GM19193 (cell line): ENCODE results near the gene PLTP.
A peak's percentile ranks its signal among the peaks of the same experiment; 100 is the strongest.

Experiments
- POLR2A ChIP-seq: IDR thresholded peaks from 4 replicates; pipeline ENCODE4 v1.6.1; 2011; ENCODE audit not compliant: insufficient read depth, insufficient read length; ENCODE audit errors: extremely low read depth

Gene PLTP

DNA sequence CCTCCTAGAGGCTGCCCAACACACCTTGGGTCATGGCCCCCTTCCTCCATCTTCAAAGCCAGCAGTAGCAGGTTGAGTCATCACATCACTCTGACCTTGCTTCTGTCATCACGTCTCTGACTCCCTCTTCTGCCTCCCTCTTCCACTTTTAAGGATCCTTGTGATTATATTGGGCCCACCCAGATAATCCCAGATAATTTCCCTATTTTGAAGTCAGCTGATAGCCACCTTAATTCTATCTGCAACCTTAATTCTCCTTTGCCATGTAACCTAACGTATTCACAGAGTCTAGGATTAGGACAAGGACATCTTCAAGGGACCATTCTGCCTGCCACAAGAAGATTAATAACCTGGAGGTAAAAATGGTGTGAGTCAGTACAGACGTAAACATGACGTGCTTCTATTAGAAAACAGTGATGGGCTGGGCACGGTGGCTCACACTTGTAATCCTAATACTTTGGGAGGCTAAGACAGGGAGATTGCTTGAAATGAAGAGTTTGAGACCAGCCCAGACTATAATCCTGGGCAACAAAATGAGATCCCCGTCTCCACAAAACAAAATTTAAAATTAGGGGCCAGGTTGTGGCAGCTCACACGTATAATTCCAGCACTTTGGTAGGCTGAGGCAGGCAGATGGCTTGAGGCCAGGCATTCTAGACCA is 51.3 kb downstream of the PLTP start:
- no peak for TF ChIP-seq POLR2A

- no peak for TF ChIP-seq POLR2A
Measured at GRCh38 chr20:45859916-45860315, 52.0 kb downstream of the PLTP start.

- TF ChIP-seq POLR2A: no peak
Measured at GRCh38 chr20:45857882-45858216, 54.1 kb downstream of the PLTP start.

DNA sequence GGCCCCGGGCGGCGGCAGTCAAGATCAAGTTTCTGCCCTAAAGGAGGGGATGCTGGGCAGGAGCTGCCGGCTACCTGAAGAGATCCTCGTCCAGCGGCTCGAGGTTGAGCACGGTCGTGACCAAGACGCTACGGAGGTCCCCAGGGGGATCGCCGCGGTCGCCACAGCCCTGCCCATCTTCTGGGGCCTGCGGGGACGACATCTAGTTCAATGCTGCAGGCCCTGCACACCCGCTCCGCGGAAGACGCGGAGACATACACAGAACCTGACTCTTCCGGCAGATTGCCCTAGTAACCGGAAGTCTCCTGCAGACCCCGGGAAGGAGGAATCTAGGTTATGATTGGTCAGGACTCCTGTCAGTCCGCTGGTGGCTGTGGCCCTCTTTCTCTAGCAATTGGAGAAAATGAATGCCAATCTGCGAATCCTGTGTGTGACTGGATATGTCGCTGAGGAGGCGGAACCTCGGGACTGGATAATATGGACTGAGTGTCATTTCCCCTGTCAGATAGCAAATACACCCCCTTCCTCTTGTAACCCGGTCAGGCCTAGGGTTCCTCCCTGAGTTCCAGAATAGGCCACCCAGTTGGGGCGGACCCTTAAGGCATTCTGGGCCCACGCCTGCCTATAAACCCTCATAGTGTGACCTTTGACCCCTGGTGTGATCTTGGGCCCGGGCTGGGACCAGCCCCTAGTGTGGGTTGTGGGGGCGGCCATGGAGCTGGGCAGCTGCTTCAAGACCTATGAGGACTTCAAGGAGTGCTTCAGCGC is 54.7 kb downstream of the PLTP start, which contains the start of the genes ACOT8 and ZSWIM3:
TSS of gene ACOT8 (minus strand) at position 279 of the 768 bp plus-strand sequence. CDS start at position 202, 77 bp downstream.
TSS of gene ZSWIM3 (plus strand) at position 501 of the 768 bp plus-strand sequence. CDS start at position 713, 212 bp downstream.
- peak; percentile 94 for TF ChIP-seq POLR2A

- no peak for TF ChIP-seq POLR2A
Measured at GRCh38 chr20:45853484-45853883, 58.5 kb downstream of the PLTP start.

DNA sequence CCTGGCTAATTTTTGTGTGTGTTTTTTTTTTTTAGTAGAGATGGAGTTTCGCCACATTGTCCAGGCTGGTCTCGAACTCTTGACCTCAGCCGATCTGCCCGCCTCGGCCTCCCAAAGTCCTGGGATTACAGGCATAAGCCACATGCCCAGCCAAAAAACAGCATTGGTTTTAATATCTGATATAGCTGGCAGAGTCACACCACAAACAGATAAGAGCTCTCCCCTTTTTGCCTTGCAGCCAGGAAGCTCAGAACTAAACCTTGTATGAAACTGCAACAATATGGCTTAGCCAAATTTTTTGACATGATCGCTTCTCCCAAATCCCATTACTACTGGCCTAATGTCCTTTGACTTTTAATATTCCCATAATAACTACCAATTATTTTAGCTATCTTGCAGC is 59.6 kb downstream of the PLTP start:
- TF ChIP-seq POLR2A: no peak

DNA sequence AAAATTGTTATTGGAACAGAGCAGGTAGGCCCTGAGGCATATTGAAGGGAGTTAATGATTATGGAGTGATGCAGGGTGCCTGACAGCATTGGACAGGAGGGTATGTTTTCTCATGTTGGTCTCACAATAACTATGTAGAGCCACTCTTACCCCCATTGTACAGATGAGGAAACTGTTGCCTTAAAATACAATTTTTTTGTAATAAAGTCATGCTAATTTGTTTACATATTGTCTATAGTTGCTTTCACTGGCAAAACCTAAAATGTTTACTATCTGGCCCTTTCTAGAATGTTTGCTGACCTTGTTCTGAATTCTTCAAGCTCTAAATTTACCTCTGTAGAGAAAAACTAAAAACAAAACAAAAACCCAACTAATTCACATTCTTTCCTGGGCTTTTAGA is 60.5 kb downstream of the PLTP start:
- TF ChIP-seq POLR2A: no peak

- TF ChIP-seq POLR2A: no peak
Measured at GRCh38 chr20:45850926-45851325, 61.0 kb downstream of the PLTP start.

GRCh38 chr20:45850238-45850637 is 61.7 kb downstream of the PLTP start:
- no peak for TF ChIP-seq POLR2A

- TF ChIP-seq POLR2A: no peak
Measured at GRCh38 chr20:45848969-45849582, 62.9 kb downstream of the PLTP start.
